ENCODE results near the gene SLC16A10.

DNA sequence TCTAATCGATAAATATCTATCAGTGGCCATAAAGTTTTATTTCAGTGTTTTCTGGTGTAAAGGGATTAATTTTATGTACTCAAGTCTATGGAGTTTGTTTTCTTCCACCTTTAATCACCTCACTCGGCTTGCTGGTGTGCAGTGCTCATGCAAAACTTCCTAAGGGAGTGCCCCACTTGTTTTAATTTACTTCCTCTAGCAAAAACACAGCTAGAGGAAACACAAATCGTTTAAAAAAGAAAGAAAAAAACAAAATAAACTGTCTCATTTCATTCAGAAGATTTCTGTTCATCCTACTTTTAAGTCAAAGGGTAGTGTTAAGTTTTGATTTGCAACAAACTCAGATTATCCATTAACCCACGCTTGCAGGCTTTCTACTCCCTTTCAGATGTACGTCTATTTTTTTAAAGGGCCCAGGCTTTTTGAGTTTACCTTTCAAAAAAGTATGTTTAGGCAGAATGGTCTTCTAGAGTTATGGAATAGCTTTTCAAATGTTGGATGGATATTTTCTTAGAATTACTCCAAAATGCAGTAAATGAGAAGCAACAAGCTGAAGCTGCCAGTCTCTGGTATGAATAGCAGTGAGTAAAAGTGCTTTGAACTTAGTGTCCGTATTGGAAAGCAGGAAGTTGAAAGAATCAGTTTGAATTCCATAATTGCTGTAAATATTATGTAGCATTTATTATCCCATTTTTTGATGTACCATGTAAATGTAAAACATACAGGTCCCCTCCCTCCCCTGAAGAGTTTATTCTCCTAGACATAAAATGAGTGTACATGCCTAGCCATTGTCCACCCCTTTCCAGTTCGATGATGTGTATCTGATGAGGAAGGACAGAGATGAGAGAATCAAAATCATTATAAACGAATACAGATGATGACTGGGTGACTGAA, 113.3 kb downstream of the SLC16A10 start:
- TF ChIP-seq POLR2AphosphoS5 (IDR thresholded peaks at IDR 0.05; ENCODE audit: low read depth), result no peak
- TF ChIP-seq ZNF331 (CRISPR knock-in tag; IDR thresholded peaks at IDR 0.05; ENCODE audit: low read depth), result no peak
- TF ChIP-seq, protein P1, sequence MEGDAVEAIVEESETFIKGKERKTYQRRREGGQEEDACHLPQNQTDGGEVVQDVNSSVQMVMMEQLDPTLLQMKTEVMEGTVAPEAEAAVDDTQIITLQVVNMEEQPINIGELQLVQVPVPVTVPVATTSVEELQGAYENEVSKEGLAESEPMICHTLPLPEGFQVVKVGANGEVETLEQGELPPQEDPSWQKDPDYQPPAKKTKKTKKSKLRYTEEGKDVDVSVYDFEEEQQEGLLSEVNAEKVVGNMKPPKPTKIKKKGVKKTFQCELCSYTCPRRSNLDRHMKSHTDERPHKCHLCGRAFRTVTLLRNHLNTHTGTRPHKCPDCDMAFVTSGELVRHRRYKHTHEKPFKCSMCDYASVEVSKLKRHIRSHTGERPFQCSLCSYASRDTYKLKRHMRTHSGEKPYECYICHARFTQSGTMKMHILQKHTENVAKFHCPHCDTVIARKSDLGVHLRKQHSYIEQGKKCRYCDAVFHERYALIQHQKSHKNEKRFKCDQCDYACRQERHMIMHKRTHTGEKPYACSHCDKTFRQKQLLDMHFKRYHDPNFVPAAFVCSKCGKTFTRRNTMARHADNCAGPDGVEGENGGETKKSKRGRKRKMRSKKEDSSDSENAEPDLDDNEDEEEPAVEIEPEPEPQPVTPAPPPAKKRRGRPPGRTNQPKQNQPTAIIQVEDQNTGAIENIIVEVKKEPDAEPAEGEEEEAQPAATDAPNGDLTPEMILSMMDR (conservative IDR thresholded peaks at IDR 0.05; ENCODE audit: low read depth in 2 of 2), result no peak
- no peak for TF ChIP-seq EZH2 (IDR thresholded peaks at IDR 0.05; ENCODE audit: low read depth, unreplicated experiment)
- no peak for TF ChIP-seq EZH2phosphoT487 (IDR thresholded peaks at IDR 0.05; ENCODE audit: unreplicated experiment)
- no peak for TF ChIP-seq CREB1 (CRISPR knock-in tag; IDR thresholded peaks at IDR 0.05; ENCODE audit: low read depth)

Data from GM23338 (cell line).